ENCODE results near the gene GYS1.

Gene GYS1

GRCh38 chr19:48918801-48919247 is 74.3 kb downstream of the GYS1 start:
- DNase-seq (ENCODE audit: extremely low read depth, insufficient read length): no peak
- Histone ChIP-seq H3K36me3 (ENCODE audit: control insufficient read depth, insufficient read depth, low read length) (peaks cover 36% of the 10 kb centered on the region), H3K27me3 (replicated peaks; ENCODE audit: control insufficient read depth, insufficient read depth, low read length) (no peaks in the 10 kb centered on the region), H3K4me3 (replicated peaks; ENCODE audit: low read depth, low read length) (no peak overlapping the region)
- TF ChIP-seq CTCF (IDR thresholded peaks at IDR 0.05; ENCODE audit: insufficient read depth, low read length, poor library complexity, severe bottlenecking): no peak
